OCI-LY3 (cell line): Measurements from ENCODE around the gene LDAH.

ENCODE experiments used
- EZH2phosphoT487 ChIP-seq: fragments of 200-600 bp; shearing (Covaris generic); IDR thresholded peaks from 2 replicates; pipeline ENCODE4 v1.6.1; 2018; ENCODE audit warnings: antibody characterized with exemption, mixed run types, low read depth
- TF ChIP-seq, protein P1 (sequence below): fragments of 200-600, 300-600 bp; sonication (generic); IDR thresholded peaks from 2 replicates; pipeline ENCODE4 v1.5.1; 2014; ENCODE audit warnings: antibody characterized with exemption, low read length, low read depth

DNA sequence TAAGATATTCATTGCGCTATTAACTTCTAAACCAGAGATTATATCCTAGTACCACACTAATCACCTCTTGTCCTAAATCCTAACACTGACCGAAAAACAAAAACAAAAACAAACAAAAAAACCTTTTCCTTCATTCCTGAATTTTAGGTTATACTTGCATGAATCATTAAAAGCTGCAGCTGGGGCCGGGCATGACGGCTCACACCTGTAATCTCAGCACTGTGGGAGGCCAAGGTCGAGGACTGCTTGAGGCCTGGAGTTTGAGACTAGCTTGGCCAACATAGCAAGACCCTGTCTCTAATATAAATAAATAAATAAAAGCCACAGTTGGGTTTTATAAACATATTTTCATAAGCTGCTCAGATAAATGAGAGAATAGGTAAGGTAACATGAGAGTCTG lies 96.0 kb downstream of the LDAH start:
- TF ChIP-seq, protein P1, sequence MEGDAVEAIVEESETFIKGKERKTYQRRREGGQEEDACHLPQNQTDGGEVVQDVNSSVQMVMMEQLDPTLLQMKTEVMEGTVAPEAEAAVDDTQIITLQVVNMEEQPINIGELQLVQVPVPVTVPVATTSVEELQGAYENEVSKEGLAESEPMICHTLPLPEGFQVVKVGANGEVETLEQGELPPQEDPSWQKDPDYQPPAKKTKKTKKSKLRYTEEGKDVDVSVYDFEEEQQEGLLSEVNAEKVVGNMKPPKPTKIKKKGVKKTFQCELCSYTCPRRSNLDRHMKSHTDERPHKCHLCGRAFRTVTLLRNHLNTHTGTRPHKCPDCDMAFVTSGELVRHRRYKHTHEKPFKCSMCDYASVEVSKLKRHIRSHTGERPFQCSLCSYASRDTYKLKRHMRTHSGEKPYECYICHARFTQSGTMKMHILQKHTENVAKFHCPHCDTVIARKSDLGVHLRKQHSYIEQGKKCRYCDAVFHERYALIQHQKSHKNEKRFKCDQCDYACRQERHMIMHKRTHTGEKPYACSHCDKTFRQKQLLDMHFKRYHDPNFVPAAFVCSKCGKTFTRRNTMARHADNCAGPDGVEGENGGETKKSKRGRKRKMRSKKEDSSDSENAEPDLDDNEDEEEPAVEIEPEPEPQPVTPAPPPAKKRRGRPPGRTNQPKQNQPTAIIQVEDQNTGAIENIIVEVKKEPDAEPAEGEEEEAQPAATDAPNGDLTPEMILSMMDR, result no peak
- no peak for TF ChIP-seq EZH2phosphoT487
